Measurements from ENCODE around the gene PAPLN. TPM values are rescaled to one million over a fixed set of nuclear protein-coding genes. Genes with fewer than 3 reads are reported as not detected.

PAPLN gene
- total RNA-seq, 1 experiment from 2014 or later, result 3.0 TPM

GRCh38 chr14:73243341-73243740 is 6.0 kb downstream of the PAPLN start:
- Histone ChIP-seq H3K27me3 (replicated peaks; ENCODE audit: control insufficient read depth, insufficient read depth, low read length) (no peaks in the 10 kb centered on the region), H3K36me3 (ENCODE audit: control insufficient read depth, insufficient read depth, low read length) (no peaks in the 10 kb centered on the region), H3K9me3 (no peaks in the 10 kb centered on the region), H3K4me3 (ENCODE audit: low read depth, low read length) (no peak overlapping the region), H3K4me1 (peaks cover 5% of the 10 kb centered on the region; the same call in 1 of the 2 replicates)
- no peak for TF ChIP-seq CTCF (IDR thresholded peaks at IDR 0.05; ENCODE audit: insufficient read depth in 1 of 2, low read depth in 1 of 2, low read length in 1 of 2, severe bottlenecking in 1 of 2, unreplicated experiment in 1 of 2)
- Mint-ChIP-seq H3K9me3 (ENCODE audit: unreplicated experiment) (no peaks in the 10 kb centered on the region), H3K27ac (ENCODE audit: unreplicated experiment) (no peak overlapping the region), H3K4me1 (ENCODE audit: low read depth, unreplicated experiment) (no peaks in the 10 kb centered on the region), H3K36me3 (ENCODE audit: insufficient read depth, unreplicated experiment) (no peaks in the 10 kb centered on the region), H3K27me3 (ENCODE audit: insufficient read depth, unreplicated experiment) (no peaks in the 10 kb centered on the region), H3K4me3 (ENCODE audit: unreplicated experiment) (no peak overlapping the region)
- ChIA-PET CTCF (no interaction called here), POLR2A (no interaction called here)
- no TSS peak for BruUV-seq (replicated peaks)
- intact Hi-C loops (cut with micrococcal nuclease; ENCODE audit: unreplicated experiment), result no loop called here
- no peak for DNase-seq

- intact Hi-C loops (cut with micrococcal nuclease; ENCODE audit: unreplicated experiment), result no loop called here
- no TSS peak for BruUV-seq (replicated peaks)
- no peak for DNase-seq
- Histone ChIP-seq H3K36me3 (ENCODE audit: control insufficient read depth, insufficient read depth, low read length) (no peaks in the 10 kb centered on the region), H3K4me3 (ENCODE audit: low read depth, low read length) (no peak overlapping the region), H3K4me1 (peaks cover under 1% of the 10 kb centered on the region; the same call in 1 of the 2 replicates), H3K9me3 (no peaks in the 10 kb centered on the region), H3K27me3 (replicated peaks; ENCODE audit: control insufficient read depth, insufficient read depth, low read length) (no peaks in the 10 kb centered on the region)
- POLR2A ChIA-PET, result no interaction called here
- Mint-ChIP-seq H3K9me3 (ENCODE audit: unreplicated experiment) (no peaks in the 10 kb centered on the region), H3K4me3 (ENCODE audit: unreplicated experiment) (no peak overlapping the region), H3K4me1 (ENCODE audit: low read depth, unreplicated experiment) (no peaks in the 10 kb centered on the region), H3K27me3 (ENCODE audit: insufficient read depth, unreplicated experiment) (no peaks in the 10 kb centered on the region), H3K27ac (ENCODE audit: unreplicated experiment) (no peak overlapping the region), H3K36me3 (ENCODE audit: insufficient read depth, unreplicated experiment) (no peaks in the 10 kb centered on the region)
- no peak for TF ChIP-seq CTCF (IDR thresholded peaks at IDR 0.05; ENCODE audit: insufficient read depth in 1 of 2, low read depth in 1 of 2, low read length in 1 of 2, severe bottlenecking in 1 of 2, unreplicated experiment in 1 of 2)
- CTCF ChIA-PET, result no interaction called here
Observed at GRCh38 chr14:73243748-73244147, 6.4 kb downstream of the PAPLN start.

- no peak overlapping the region for H3K27ac Mint-ChIP-seq (ENCODE audit: unreplicated experiment)
- Histone ChIP-seq H3K27me3 (replicated peaks; ENCODE audit: control insufficient read depth, insufficient read depth, low read length) (no peaks in the 10 kb centered on the region), H3K9me3 (no peaks in the 10 kb centered on the region), H3K4me3 (ENCODE audit: low read depth, low read length) (no peak overlapping the region), H3K4me1 (no peaks in the 10 kb centered on the region), H3K36me3 (ENCODE audit: control insufficient read depth, insufficient read depth, low read length) (no peaks in the 10 kb centered on the region)
- H3K4me1 Mint-ChIP-seq (ENCODE audit: low read depth, unreplicated experiment), result no peaks in the 10 kb centered on the region
- POLR2A ChIA-PET, result no interaction called here
- intact Hi-C loops (cut with micrococcal nuclease; ENCODE audit: unreplicated experiment), result no loop called here
- no peaks in the 10 kb centered on the region for H3K27me3 Mint-ChIP-seq (ENCODE audit: insufficient read depth, unreplicated experiment)
- CTCF ChIA-PET, result interaction anchor here (0.5 kb wide), 1 partner anchor 264 kb away, joined by 4 read pairs; no protein-coding TSS in a partner anchor
- DNase-seq, result no peak
- BruUV-seq (replicated peaks), result no TSS peak
- H3K4me3 Mint-ChIP-seq (ENCODE audit: unreplicated experiment), result no peak overlapping the region
- no peaks in the 10 kb centered on the region for H3K36me3 Mint-ChIP-seq (ENCODE audit: insufficient read depth, unreplicated experiment)
- no peaks in the 10 kb centered on the region for H3K9me3 Mint-ChIP-seq (ENCODE audit: unreplicated experiment)
- no peak for TF ChIP-seq CTCF (IDR thresholded peaks at IDR 0.05; ENCODE audit: insufficient read depth in 1 of 2, low read depth in 1 of 2, low read length in 1 of 2, severe bottlenecking in 1 of 2, unreplicated experiment in 1 of 2)
Observed at GRCh38 chr14:73244541-73245290, 7.4 kb downstream of the PAPLN start.
